ENCODE results near the gene WRAP73.

The WRAP73 gene

DNA sequence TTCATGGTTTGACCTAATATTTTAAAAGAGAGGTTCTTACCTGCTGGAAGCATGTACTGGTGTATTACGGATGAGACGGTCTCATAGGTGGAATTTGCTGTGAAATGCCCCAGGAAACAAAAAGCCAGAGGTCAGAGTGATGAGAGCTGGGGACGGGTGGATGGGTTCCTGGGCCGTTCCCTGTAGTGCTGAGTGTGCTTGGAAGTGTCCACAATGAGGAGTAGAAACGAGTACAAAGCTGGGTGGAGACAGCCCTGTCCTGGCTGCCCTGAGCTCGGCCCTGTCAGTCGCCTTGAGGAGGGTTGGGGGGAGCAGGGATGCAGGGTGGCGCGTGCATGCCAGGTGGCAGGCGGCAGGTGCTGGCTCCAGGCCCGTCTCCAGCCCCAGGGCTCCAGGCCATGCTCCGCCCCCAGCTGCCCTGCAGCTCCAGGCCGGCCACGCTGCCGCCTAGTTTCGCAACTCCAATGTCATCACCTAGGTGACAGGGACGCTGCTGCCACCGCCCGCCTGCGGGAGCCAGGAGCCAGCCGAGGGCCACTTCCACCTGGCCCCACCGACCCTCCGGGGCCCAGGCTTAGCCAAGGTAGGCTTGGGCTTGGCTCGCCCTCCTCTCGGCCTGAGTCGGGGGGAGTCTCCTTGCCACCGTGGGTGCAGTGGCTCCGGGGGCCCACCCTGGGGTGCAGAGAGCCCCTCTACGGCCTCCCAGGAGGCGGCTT is 18.8 kb upstream of the WRAP73 start:
- no peak for DNase-seq (ENCODE audit: low read depth)

- no peak for DNase-seq (ENCODE audit: low read depth)
Observed at GRCh38 chr1:3668148-3668547, 18.2 kb upstream of the WRAP73 start.

DNA sequence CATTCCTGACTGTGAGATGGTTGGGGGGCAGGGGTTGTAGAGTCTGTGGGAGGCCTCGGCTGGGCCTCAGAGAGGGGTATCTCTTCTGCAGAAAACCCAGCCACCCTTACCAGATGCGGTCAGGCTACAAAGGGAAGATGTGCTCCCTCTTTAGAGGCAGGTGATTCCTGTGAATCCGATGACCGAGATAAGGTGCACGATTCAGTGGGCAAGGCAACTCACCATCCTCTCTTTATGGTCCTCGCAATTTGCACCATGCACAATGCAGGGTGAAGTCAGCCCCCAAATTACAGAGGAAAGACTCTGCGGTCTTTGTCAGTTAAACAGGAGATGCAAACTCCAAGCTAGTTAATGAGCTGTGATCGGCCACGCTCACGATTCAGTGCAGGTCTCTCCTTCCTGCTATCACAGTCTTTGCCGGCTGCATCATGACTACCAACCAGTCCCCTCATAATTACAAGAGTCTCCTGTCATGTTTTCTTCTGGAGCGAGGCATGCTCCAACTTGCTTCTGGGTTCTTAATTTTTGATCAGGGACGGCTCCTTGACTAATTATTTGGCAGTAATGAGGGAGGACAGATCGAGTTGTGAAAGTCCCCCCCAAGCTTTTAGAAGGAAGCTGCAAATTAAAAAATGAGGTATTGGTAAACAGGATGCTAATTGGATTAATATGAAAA is 14.9 kb upstream of the WRAP73 start:
- no peak for DNase-seq (ENCODE audit: low read depth)

GRCh38 chr1:3663999-3664699 is 14.2 kb upstream of the WRAP73 start:
- DNase-seq (ENCODE audit: low read depth), result no peak

- no peak for DNase-seq (ENCODE audit: low read depth)
Observed at GRCh38 chr1:3662080-3662671, 12.3 kb upstream of the WRAP73 start.

DNA sequence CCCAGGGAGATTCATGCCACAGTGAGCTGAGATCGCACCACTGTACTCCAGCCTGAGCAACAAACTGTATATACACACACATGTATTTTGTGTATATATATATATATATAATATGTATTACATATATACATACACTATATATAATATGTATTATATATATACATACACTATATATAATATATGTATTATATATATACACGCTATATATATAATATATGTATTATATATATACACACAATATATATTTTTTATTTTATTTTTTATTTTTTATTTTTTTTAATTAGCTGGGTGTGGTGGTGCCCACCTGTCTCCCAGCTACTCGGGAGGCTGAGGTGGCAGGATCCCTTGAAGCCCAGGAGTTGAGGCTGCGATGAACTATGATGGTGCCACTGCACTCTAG is 11.7 kb upstream of the WRAP73 start:
- no peak for DNase-seq (ENCODE audit: low read depth)

DNA sequence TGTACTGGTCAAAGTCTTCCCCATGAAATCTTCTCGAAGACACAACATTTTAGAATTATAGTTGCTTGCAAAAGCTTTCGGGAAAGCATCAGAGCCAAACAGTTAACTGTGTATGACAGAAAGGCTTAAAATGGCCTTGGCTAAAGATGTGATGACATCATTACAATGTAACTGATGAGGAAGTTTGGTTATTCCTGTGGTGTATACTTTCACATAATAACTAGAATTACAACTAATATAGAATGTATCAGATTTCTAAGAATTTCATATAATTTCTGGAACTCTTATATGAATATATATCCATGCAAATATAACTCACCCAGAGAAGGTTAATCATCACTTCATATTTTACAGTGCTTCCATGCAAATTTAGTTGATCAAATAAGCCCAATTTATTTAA is 10.8 kb upstream of the WRAP73 start:
- DNase-seq (ENCODE audit: low read depth), result no peak

DNA sequence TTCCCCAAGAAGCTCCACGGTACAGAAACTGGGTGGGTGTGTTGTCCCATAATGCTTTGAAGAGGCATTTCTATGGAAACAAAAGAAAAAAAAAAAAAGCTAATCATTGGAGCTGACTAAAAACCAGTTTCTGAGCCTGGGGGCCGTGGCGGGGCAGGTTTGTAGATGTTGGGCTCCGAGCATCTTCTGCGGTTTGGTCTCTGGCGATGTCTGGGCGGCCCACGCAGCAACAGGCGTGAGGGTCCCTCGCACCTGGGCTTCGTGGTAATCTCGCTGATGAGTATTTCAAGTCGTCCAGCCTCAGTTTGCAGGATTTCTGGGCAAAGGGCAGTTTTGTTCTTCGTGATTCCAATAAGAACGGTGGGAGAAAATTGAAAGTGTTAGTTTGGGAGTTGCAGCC is 9.2 kb upstream of the WRAP73 start:
- DNase-seq (ENCODE audit: low read depth), result no peak

DNA sequence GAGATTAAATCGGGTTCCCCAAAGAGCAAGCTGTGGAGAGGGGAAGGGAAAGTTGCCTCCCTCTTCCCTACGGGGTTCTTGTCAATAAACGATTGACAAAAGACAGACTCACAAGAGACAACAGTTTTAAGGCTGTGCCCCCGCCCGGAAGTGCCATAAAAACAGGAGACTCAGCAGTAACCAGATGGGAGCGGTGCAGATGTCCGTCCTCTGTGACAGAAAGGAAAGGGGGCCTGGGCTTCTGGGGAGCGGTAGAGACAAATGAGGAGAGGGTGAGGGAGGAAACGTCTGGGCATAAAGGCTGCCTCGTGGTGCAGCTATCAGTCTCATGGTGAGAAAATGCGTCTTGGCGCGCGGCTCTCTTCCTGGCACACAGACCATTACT is 8.3 kb upstream of the WRAP73 start:
- DNase-seq (ENCODE audit: low read depth), result no peak

DNA sequence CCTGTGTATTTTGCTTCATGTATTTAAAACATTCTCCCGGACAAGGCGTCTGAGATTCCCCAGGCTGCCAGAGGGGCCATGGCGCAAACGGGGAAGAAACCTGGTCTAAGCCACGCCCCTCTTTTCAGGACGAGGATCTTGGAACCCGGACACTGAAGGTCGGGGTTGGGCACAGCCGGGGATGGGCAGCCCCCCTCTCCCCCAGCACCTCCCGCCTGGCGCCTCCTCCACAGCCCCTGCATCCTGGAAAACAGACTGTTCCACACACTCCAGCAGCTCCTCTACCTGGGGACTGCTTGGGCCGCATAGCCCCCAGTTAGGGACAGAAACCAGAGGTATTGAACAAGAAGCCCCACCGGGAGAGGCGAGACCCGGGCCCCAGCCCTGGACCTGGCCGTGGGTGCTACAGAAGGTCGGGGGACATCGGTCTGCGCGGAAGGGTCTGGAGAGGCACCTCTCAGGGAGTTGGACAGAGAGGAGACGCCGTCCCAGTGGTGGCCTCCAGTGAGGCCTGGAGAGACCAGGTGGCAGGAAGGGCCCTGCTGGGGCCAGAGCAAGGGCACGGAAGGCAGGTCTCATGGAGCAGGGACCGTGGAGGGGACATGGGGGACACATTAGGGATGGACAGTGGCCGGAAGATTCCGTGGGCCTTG is 7.8 kb upstream of the WRAP73 start:
- no peak for DNase-seq (ENCODE audit: low read depth)

DNA sequence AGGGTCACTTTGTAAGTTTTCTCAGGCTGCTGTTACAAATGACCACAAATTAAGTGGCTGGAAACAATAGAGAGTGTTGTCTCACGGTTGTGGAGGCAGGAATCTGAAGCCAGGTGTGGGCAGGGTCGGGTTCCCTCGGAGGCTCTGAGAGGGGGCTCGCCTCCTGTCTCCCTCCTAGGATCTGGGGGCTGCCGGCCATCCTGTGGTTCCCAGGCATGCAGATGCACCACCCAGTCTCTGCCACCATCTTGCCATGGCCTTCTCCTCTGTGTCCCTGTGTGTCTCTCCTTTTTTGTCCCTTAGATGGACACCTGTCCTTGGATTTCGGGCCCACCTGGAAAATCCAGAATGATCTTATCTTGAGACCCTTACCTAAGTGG is 7.2 kb upstream of the WRAP73 start:
- DNase-seq (ENCODE audit: low read depth), result no peak

DNA sequence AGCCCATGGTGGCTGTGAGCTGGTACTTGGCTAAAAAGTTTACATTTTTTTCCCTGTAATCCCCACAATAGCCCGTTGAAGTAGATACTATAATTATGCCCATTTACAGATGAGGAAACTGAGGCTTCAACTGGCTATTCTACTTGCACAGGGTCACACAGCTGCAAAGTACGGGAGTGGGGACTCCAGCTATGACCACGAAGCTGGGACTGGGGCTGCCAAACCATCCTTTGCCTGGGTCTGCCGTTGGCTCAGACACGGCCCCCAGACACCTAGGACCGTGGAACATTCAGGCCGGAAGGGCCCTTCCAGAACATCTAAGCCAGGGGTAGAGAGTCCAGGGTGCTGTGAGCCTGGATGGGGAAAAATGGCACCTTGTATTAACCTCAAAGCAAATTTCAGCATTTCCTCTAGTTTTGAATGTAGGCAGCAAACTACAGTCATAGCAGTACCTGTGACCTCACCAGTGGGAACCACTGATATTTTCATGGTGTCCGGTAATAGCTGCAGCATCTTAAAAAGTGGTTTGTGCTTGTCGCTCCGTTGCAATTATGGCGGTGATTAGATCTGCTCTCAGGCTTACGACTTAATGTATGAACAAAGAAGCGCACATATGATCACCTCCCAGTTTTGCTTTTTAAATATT is 6.7 kb upstream of the WRAP73 start:
- DNase-seq (ENCODE audit: low read depth), result no peak

- DNase-seq (ENCODE audit: low read depth), result no peak
Observed at GRCh38 chr1:3654549-3655281, 4.8 kb upstream of the WRAP73 start.

DNA sequence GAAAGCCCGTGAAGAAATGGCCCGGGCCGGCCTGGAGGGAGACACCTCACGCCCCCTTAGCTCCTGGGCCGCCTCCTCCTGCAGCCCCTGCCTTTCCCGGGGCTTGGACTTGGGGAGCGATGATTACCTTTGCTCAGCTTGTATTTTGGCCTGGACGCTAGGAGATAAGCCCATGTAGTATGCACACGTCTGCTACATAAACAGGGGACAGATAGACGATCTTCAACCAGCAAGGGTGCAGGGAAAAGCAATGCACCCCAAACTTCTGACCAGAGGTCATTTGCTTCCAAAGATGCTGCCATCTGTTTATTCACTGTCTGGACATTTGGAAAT is 3.3 kb upstream of the WRAP73 start:
- DNase-seq (ENCODE audit: low read depth), result no peak

DNA sequence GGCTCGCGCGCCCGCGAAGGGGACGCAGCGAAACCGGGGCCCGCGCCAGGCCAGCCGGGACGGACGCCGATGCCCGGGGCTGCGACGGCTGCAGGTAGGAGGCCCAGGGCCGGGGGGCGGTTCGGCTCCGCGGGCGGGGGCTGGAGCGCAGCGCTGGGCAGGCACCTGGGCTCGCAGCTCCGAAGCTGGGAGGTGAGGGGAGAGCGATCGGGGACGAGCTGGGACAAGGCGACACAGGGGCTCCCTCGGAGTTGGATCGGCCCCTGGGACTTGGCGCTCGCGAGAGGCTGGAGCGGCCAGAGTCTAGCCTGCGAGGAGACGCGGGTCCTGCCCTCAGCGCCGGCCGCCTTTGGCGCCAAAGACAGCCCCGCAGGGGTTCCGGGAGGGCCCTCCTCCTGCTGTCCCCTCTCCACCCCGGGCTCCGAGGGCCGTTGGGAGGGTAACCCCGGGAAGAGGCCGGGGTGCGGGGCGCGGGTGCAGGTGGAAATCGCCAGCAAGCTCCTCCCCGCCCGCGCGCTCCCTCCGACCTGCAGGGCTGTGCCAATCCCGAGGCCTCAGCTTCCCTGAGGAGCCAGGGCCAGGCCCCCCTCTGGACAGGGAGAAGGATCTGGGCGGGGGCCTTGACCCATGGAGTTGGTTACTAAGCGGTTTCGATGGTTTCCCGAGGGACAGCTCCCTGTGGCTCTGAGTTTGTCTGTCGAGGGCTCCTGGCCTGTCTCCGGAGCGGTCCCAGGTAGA is 2.8 kb upstream of the WRAP73 start:
- DNase-seq (ENCODE audit: low read depth), result no peak

GRCh38 chr1:3651930-3652547 is 2.1 kb upstream of the WRAP73 start, which contains the start of gene TP73:
Gene TP73 (plus strand): TSS chr1:3652516. CDS start chr1:3682366, 29,850 bp downstream.
- DNase-seq (ENCODE audit: low read depth), result no peak

DNA sequence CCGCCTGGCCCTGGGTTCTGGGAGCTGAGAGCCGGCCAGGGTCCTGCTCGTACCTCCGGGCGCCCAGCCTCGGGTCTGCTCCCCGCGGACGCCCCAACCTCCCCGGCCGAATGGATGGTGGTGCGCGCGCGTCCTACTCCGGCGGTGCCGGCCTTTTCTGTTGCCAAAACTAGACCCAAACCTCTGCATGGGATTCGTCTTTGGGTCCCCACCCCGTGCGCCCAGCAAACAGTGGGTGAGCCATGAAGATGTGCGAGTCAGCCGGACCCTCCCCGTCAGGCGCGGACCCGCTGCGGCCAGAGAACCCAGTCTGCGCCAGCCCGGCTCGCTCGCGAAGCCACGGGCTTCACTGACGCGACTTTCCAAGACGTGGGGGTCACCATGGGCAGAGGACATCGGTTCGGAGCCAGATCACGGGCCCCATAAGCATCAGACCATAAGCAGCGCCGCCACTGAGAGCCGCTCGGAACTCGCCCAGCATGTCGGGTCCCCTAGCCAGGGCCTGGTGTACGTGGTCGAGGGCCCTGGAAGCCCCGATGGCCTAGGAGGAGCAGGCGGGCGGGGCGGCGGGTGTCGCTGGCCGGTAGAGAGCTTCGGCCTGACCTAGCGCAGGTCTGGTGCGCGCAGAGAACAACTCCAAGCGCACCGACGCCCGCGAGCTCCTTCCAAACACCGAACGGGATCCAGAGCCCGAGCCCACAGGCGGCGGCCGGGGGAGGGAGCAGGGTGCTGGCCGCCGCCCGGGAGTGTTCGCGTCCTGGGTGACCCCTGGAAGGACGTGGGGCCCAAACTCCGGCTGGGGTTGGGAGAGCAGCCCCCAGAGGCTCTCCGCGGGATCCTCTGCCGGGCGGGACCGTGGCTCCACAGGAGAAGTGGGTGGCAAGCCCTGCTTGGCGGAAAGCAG is 1.4 kb upstream of the WRAP73 start:
- no peak for DNase-seq (ENCODE audit: low read depth)

GRCh38 chr1:3650248-3651025 is 534 bp upstream of the WRAP73 start:
- DNase-seq (ENCODE audit: low read depth), result no peak
